Ovary (tissue), 3 donors: ENCODE results near the gene ZBTB18.

Experiments used
- EP300 ChIP-seq: sonication (generic); formaldehyde crosslinking; IDR thresholded peaks from one replicate; pipeline ENCODE4 v1.6.1; 2017; ENCODE audit warnings: antibody characterized with exemption
- POLR2A ChIP-seq: fragments of 450-650 bp; IDR thresholded peaks from one replicate; pipeline ENCODE4 v1.6.1; 2017; ENCODE audit warnings: antibody characterized with exemption, mild to moderate bottlenecking, moderate library complexity
- TF ChIP-seq, protein P1 (sequence below), 3 donors: fragments of 450-650 bp in 2 of 3; fragments of 200-600 bp in 1 of 3; IDR thresholded peaks; one replicate each; pipeline versions ENCODE4 v1.5.1 to v1.8.0; 2016 to 2022; ENCODE audit warnings: antibody characterized with exemption in 3 of 3, mild to moderate bottlenecking in 1 of 3
- donor health status: DM: no; HTN: no; CAD: no.

DNA sequence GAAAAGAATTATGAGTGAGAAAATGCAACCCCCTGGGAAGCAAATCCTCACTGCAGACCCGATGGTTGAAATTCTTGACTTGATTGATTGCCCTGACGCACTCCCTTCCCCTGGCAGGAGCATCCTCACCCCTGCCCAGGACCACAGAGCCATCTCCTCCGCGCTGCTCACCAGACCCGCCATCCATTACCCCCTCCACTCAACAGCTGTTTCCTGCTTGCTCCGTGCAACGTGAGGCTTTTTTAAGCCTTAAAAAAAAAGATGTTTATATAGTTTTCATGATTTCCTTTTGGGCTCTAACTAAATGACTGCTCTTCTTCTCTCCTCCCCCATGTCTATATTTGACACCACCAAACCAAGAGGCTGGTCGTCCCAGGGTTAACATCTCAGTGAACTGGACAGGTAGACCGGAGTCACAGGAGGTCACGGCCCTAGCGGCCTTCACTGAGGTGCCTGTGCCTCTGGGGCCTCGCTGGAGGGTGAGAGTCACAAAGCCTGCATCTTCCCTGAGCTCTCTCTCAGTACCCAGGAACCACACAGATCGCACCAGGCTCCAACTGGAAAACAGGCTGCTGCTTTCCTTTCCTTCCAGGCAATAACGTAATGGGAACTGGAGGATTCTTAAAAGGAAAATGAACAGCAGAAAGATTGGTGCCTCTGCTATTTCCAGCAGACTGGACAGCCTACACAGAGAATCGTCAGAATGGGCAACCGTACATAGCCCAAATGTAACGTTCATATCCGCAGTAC, 49.8 kb downstream of the ZBTB18 start:
- TF ChIP-seq, protein P1, sequence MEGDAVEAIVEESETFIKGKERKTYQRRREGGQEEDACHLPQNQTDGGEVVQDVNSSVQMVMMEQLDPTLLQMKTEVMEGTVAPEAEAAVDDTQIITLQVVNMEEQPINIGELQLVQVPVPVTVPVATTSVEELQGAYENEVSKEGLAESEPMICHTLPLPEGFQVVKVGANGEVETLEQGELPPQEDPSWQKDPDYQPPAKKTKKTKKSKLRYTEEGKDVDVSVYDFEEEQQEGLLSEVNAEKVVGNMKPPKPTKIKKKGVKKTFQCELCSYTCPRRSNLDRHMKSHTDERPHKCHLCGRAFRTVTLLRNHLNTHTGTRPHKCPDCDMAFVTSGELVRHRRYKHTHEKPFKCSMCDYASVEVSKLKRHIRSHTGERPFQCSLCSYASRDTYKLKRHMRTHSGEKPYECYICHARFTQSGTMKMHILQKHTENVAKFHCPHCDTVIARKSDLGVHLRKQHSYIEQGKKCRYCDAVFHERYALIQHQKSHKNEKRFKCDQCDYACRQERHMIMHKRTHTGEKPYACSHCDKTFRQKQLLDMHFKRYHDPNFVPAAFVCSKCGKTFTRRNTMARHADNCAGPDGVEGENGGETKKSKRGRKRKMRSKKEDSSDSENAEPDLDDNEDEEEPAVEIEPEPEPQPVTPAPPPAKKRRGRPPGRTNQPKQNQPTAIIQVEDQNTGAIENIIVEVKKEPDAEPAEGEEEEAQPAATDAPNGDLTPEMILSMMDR (IDR thresholded peaks at IDR 0.05) = no peak
- TF ChIP-seq POLR2A (no peak), EP300 (no peak)
